Bronchus fibroblast of lung (primary cell): ENCODE results near the gene EPB42. TPM values are rescaled to one million over a fixed set of nuclear protein-coding genes. Genes with fewer than 3 reads are reported as not detected.

Source experiments
- total RNA-seq: library from RNA; depleted of rRNA; stranded (reverse); fragments of >200 nt; gene quantifications from 2 replicates; pipeline ENCODE4 v1.2.3, GENCODE V29; 2015

Gene EPB42
- not detected in 2 replicates for total RNA-seq

DNA sequence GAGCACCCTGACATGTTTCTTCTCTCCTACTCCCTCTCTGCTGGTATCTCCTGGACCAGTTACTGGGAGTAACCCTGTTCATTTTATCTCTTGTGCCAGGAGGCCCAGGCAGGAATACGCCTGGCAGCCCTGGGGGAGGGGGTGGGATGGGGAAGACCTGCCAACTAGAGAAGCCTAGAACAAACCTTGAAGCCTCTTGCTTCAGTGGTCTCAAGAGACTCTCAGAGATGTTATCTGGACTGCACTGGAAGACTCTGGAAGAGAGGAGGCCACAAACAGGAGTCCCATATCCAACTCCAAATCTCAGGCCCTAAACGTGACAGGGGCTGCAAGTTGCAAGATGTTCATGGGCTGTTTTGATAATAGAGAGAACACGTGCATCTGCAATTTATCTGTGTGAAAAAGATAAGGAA is at the start of gene EPB42:
TSS of gene EPB42 (minus strand) at position 28 of the 413 bp plus-strand sequence. CDS start 193 bp downstream, outside the sequence.

DNA sequence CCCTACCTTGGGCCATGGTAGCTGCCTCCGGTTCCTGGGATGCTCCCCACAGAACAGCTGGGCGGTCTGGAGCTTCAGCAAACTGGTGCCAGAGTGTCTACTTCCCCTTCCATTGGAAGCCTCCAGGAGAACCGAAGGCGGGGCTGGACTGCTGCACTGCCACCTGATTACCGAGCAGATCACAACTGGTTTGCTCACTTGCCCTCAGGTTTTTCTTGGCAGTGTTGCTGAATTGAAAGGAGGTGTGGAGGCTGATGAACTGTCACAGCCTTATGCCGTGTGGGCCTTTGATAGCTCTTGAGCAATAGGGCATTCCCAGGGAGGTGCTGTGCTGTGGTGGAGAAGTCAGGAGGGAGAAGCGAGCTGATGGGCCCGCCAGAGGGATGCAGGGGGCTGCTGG is 46.0 kb upstream of the EPB42 start, which contains the start of gene TGM5:
TSS of gene TGM5 (minus strand) at position 95 of the 400 bp plus-strand sequence. CDS start at position 16, 79 bp downstream.

DNA sequence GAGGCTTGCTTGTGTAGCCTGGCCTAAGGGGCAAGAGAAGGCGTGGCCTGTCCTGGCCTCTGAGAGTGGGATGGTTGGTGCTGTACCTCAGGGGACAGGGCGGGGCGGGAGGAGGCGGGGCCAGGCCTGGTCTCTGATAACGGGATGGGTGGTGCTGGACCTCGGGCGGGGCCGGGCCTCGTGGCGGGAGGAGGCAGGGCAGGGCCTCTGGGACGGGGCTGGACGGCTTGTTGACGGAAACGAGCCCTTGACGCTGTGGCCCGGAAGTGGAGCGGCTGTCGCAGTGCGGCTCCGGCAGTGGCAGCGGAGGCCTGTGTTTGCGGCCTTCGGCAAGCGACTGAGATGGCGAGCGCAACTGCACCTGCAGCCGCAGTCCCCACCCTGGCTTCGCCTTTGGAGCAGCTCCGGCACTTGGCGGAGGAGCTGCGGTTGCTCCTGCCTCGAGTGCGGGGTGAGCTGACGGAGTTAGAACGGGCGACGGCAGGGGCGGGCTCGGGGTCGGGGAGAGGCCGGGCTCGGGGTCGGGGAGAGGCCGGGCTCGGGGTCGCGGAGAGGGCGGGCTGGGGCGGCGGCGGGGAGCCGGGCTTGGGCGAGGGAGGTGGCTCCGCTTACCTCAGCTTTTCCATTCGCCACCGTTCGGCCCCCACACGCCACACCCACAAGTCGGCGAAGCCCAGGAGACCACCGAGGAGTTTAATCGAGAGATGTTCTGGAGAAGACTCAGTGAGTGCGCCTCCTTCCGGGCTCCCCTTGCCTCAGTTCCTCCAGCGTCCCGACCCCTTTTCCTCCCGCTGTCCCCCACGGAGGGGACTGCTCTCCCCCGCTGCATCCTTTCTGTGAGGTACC is 35.4 kb downstream of the EPB42 start, which contains the start of gene CCNDBP1:
TSS of gene CCNDBP1 (plus strand) at position 247 of the 846 bp plus-strand sequence. CDS start at position 343, 96 bp downstream.

Other genes starting within 250 kb of the EPB42 start
- gene UBR1, start 115.0 kb downstream of the EPB42 start, total RNA-seq: 13.1 and 17.8 TPM in 2 replicates
- 12.2 and 17.7 TPM in 2 replicates for gene TMEM62, start 87.4 kb downstream of the EPB42 start, total RNA-seq
- 47.7 and 57.2 TPM in 2 replicates for gene CCNDBP1, start 35.6 kb downstream of the EPB42 start, total RNA-seq
- not detected in 2 replicates for gene TGM5, start 45.9 kb upstream of the EPB42 start, total RNA-seq
- gene TGM7, start 81.2 kb upstream of the EPB42 start, total RNA-seq: not detected in 2 replicates
- gene LCMT2, start 109.6 kb upstream of the EPB42 start, total RNA-seq: 3.7 and 5.5 TPM in 2 replicates
- 9.2 and 9.7 TPM in 2 replicates for gene ZSCAN29, start 150.0 kb upstream of the EPB42 start, total RNA-seq
- 13.3 and 15.0 TPM in 2 replicates for gene TUBGCP4, start 150.1 kb upstream of the EPB42 start, total RNA-seq